Esophagus muscularis mucosa (tissue), 3 donors: ENCODE measurements around the gene C2orf42.
"Not testable (repeated sequence)": the region's sequence is repeated elsewhere in the genome, so short reads cannot be mapped to it uniquely, and the experiment has no call there.

Experiments used
- POLR2A ChIP-seq: fragments of 450-650 bp; IDR thresholded peaks from one replicate; pipeline ENCODE4 v1.6.1; 2017; ENCODE audit warnings: antibody characterized with exemption, moderate library complexity, mild to moderate bottlenecking, low read depth
- TF ChIP-seq, protein P1 (sequence below), 3 experiments: fragments of 200-600 bp in 2 of 3; fragments of 450-650 bp in 1 of 3; sonication (generic) in 2 of 3; IDR thresholded peaks; one replicate each; pipeline ENCODE4 v1.5.1; 2017 to 2019; ENCODE audit warnings: antibody characterized with exemption in 3 of 3, mild to moderate bottlenecking in 2 of 3, moderate library complexity in 1 of 3

DNA sequence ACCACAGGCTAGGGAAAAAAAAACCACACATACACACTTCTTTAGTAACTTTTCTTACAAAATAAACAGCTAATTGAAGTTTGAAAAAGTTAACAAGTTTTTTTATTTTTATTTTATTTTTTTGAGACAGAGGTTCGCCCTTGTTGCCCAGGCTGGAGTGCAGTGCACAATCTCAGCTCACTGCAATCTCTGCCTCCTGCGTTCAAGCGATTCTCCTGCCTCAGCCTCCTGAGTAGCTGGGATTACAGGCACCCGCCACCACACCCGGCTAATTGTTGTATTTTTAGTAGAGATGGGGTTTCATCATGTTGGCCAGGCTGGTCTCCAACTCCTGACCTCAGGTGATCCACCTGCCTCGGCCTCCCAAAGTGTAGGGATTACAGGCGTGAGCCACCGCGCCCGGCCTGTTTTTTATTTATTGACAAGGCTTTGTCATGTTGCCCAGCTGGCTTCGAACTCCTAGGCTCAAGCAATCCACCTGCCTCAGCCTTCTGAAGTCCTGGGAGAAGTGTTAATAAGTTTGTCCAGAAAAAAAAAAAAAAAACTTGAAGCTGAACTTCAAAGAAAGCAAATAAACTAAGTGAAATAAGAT lies 21.1 kb downstream of the C2orf42 start:
- TF ChIP-seq, protein P1, sequence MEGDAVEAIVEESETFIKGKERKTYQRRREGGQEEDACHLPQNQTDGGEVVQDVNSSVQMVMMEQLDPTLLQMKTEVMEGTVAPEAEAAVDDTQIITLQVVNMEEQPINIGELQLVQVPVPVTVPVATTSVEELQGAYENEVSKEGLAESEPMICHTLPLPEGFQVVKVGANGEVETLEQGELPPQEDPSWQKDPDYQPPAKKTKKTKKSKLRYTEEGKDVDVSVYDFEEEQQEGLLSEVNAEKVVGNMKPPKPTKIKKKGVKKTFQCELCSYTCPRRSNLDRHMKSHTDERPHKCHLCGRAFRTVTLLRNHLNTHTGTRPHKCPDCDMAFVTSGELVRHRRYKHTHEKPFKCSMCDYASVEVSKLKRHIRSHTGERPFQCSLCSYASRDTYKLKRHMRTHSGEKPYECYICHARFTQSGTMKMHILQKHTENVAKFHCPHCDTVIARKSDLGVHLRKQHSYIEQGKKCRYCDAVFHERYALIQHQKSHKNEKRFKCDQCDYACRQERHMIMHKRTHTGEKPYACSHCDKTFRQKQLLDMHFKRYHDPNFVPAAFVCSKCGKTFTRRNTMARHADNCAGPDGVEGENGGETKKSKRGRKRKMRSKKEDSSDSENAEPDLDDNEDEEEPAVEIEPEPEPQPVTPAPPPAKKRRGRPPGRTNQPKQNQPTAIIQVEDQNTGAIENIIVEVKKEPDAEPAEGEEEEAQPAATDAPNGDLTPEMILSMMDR (IDR thresholded peaks at IDR 0.05): not testable (repeated sequence)
- TF ChIP-seq POLR2A: not testable (repeated sequence)
